GM21786 (cell line): ENCODE results near the gene TBC1D16.

Experiments used
- ATAC-seq: cut with Tn5 transposase; IDR thresholded peaks from one replicate; pipeline ENCODE4 v1.9.1; 2021; ENCODE audit not compliant: unreplicated experiment

Gene TBC1D16

DNA sequence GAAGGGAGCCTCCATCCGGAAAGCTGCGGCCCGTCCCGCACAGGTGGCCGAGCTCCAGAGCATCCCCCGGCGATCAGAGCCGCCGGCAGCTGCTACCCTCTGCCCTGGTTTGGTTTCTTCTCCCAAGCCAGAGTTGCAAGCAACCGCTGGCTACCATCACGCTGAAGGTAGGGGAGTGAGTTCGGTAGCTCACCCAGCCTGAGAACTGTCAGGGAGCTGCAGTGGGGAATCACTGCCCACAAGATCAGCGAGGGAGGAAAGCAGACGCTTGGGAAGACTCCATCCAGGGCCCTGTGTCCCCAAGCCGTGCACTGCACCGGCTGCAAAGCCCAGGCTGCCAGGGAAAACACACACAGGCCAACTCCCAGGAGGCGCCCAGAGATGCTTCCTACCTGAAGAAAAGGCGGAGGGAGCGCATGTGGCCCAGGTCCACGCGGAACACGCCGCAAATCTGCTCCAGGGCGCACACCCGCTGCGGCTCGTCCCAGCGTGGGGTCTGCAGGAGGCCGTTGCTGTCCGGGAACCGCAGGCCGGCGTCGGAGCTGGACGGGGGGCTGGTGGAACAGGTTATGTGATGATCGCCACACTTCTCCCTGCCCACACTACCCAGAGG is 83.3 kb downstream of the TBC1D16 start:
- no peak for ATAC-seq

DNA sequence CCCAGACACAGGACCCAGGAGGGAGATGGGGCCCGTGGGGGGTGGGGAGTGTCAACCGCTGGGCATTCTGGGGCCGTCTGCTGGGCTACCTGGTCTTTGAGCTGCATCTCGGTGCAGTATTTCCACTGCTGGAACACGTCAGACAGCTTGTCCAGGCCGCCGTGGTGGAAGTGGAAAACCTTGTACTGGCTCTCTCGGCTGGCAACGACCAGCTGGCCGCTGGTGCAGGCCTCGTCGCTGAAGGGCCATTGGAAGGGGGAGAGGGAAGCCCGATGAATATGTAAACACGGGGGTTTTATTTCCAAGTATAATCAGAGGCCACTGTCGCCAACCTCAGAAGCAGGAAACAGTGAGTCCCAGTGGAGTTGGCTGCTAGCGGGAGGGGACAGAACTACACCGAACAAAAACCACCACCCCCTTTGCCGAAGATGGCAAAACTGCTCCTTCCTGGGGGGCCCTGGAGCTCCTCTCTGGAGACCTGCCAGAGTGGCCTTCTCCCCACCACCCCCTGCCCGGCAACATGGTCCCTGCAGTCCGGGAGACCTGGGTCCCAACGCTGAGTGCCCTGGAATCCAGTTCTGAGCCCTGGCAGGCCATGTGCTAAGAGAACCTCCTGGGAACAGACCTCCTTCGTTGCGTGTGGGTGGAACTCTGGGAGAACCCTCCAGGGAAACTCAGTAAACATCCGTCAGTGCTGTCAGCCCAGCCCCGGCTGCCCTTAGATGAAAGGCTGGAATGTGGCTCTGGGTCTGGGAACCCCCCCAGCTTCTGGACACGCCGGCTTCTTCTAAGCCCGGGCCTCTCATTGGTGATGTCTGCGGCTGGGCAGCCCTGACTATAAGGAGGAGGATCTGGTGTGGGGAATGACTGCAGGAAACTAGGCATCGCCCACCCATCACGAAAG is 84.1 kb downstream of the TBC1D16 start:
- no peak for ATAC-seq

DNA sequence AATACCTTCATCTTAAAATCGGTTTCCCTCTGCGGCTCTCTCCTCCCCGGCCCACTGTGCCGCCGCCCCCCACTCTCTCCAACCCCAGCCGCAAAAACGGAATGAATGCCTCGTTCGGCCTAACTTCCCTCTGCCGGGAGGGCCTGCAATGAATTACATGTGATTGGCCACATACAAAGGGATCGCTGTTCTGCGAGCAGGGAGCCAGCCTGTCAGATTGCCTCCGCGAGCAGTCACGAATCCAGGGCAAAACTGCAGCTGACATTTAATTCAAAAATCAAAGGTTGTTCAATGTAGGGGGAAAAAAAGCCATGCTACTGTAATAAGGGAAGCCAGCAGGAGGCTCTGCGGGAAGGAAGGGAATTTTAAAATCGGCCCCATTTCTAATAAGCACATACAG is 84.9 kb downstream of the TBC1D16 start:
- ATAC-seq: no peak

DNA sequence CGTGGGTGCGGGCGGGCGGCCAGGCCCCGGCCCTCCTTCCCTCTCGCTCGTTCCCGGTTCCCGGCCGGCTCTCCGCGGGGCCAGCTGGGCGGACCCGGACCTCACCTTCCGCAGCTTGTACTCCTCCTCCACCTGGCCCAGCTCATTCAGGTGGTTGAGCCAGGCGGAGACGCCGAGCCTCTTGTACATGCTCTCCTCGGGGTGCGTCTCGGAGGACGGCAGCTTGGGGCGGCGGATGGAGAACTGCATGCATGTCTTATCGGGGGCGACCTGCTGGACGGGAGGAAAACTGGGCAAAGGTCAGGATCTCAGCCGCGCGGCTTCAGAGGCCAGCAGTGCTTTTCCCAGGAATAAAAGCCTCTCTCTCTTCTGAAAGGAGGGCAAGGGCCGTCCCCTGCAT is 85.4 kb downstream of the TBC1D16 start:
- no peak for ATAC-seq

DNA sequence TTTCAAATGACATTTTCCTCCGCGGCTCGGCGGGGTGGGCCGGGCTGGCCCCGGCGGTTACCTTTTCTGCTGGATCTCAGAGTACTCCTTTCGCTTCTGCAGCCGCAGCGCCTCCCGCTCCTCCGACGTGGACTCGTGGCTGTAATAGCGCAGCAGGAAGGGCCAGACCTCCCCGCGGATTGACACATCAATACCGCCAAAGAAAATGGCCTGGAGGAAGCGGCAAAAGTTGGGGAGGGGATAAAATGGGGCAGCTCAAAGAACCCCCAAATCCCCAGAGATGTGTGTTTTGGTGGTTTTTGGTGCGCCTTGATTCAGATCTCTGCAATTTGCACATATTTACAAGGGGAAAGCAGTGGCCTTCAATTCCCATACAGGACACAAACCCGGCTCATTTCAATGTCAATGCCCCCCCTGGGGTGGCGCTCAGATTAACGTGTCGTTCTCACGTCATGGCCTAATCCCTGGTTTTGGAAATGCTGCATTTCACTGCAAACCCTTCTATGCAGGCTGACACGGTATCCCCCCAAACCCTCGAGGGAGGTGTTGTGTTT is 85.9 kb downstream of the TBC1D16 start:
- ATAC-seq: no peak

DNA sequence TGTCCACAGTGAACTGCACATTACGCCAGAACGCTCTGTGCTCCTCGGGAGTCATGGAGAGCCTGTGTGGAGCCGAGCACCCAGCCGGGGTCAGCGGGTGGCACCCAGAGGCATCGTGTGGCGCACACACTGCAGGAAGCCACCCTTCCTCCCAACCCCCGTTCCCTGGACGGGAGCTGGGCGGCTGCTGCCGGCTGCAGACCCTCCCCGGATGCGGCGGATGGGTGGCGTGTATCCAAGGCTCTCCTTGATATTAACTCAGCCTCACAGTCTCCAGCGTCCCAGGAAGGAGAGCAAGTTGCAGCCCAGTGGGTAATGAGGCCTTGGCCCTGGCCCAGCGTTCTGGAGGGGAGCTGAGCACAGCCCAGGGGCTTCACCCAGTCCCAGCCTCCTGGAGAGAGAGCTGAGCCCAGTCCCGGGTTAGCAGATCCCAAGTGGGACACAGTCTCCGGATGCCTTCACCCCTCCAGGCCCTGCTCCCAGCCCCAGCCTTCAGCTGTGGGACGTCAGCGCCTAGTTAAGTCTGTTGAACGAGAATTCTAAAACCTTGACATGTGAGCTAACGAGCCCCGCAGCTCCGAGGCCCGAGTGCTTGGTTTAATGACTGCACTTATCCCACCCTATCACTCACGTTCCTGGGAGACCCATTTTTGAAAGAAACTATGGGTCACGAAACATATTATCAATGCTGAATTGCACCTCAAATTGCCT is 86.6 kb downstream of the TBC1D16 start:
- no peak for ATAC-seq

DNA sequence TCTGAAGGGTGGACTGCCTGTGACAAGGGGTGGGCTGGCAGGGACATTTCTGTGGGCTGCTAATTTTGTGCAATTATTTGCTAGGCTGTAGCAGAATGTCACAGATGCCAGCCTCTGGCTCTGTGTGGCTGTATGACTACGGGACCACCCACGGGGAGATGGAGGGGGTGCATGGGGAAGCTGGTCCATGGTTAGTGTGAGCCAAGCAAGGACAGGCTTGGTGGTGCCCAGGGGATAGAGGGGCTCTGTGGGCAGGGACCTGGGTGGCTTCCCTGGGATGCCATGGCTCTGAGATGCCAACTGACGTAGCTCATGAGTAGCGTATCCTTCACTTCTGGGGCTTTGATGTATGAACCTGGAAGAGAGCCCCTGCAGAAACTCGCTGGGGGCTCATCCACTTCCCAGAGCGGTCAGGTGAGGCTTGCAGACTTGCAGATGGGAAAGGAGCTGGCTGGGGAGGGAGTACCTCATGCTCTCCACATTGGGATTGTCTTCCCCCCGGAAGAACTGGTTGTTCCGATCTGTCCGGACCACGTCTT is 87.2 kb downstream of the TBC1D16 start:
- no peak for ATAC-seq

DNA sequence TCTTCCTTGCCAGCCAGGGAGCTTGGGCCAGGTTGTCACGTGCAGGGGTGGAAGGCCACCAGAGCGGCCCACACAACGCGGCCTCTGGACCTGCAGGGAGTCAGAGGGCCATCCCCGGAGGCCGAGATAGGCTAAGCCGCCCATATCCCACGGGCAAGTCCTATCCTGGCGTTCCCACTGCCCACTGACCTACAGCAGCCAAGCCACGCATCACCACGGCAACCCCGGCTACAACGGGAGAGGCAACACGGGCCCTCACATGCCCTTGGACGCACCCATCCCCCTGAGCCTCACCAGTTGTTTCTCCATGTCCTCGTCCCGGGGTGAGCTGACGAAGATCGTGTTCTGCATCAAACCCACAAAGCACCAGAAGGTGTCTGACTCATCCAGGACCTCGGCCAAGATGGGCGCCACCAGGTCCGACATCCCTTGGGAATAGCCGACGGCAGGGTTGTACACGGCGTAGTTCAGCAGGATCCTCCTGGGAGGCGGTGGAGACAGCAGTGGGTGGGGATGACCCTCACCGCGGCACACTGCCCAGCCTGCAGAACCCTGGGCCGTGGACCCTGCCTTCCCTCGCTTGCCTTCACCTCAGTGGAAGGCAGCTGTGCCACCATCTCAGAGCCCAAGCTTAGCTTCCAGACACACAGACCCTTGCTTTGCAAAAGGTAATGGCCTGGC is 88.2 kb downstream of the TBC1D16 start:
- no peak for ATAC-seq

DNA sequence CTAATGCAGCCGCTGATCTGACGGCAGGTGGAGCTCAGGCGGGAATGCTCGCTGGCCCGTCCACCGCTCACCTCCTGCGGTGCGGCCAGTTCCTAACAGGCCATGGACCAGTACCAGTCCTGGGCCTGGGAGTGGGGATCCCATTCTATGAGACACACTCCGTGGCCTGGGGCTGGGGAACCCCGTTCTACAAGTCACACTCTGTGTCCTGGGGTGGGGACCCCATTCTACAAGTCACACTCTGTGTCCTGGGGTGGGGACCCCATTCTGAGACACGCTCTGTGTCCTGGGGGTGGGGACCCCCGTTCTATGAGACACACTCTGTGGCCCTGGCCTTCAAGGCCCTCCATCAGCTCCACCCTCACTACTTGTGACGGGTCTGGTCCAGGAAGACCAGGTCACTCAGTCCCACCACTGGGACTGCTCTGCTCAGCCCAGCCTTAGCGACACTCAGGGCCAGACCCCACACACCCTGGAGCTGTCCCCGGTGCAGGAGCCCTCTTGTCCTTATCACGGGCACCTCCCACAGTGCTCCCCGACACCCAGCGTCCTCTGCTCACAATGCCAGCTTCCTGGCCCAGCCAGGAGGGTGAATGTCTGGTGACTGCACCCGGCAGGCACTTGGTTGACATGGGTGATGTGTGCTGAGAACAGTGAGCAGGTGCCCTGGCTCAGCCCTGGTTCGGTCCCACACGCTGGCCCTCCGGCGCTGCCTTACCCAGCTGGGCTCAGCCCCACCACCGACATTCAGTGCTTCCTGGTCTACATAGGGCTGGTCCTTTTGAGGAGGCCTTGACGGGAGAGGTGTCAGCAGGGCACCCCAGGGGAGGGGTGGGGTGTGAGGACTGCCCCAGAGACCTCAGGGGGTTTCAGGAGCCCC is 89.1 kb downstream of the TBC1D16 start:
- no peak for ATAC-seq

DNA sequence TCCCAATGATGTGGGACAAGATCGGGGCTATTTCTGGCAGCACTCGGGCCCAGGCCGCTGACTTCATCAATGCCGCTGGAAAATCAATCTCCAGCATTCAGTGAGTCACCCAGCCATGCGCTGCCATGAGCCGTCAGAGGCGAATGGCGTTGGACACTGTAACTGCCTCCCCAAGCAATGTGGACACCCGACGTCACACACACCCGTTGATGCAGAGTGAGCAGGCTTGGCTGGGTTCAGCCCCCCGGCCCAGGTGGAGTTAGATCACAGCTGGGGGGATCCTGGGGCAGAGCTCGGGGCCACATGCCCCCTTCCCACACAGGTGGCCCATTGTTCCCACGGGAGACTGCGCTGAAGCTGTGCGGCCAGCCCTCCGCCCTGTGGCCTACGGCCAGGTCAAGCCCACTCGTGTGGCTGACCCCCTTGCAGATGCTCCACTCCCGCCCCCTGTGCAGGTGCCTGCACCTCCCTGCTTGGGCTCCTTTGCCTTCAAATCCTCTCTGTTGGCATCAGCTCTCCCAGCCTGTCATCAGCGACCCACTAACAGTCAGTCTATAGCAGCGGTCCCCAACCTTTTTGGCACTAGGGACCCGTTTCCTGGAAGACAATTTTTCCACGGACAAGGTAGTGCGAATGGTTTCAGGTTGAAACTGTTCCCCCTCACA is 89.9 kb downstream of the TBC1D16 start:
- no peak for ATAC-seq

DNA sequence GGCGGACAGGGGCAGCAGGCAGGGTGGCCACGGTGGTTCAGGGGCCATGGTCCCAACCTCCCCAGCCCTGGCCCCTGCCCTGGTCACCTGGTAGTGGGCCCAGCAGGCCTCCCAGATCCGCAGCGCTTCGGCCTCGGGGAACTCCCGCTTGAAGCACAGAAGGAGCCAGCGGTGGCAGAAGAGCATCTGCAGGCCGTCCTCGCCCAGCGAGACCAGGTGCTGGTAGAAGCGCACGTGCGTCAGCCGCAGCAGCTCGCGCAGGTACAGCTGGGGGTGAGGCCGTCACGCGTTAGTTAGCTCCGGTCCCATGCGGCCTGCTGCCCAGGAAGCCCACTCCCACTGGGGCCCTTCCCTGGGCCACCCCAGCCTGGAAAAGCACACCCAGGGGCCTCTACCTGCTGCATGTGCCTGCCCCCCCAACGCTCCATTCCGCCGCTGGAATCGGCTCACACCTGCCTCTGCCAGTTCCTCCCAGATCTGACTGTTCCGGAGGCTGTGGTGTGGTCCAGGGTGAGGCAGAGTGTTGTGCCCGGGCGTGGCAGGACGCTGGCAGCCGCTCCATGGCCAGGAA is 90.8 kb downstream of the TBC1D16 start:
- no peak for ATAC-seq

DNA sequence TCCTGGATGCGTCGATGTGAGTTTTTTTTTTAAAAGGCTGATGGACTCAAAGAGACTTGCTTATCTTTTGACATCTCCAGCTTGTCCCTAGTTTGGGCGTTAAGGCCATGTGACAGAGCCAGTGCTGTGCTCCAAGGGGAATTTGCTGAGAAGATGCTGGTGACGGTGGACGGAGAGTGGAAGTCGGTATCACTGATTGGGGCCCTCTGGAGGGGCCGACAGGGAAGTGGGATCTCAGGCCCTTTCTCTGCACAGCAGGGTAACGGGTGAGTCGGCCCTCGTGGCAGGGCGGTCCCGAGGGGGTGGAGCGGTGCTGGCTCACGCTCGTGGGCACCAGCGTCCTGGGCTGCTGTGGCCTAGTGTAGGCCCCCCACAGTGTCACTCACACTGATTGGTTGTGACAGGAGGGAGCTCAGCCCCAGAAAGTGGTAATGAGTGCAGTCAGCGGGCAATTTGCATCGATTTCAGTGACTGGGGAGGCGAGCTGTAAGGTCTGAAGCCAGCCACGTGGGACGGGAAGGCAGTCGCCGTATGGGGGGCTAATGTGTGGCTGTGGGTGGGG is 91.3 kb downstream of the TBC1D16 start:
- ATAC-seq: no peak

DNA sequence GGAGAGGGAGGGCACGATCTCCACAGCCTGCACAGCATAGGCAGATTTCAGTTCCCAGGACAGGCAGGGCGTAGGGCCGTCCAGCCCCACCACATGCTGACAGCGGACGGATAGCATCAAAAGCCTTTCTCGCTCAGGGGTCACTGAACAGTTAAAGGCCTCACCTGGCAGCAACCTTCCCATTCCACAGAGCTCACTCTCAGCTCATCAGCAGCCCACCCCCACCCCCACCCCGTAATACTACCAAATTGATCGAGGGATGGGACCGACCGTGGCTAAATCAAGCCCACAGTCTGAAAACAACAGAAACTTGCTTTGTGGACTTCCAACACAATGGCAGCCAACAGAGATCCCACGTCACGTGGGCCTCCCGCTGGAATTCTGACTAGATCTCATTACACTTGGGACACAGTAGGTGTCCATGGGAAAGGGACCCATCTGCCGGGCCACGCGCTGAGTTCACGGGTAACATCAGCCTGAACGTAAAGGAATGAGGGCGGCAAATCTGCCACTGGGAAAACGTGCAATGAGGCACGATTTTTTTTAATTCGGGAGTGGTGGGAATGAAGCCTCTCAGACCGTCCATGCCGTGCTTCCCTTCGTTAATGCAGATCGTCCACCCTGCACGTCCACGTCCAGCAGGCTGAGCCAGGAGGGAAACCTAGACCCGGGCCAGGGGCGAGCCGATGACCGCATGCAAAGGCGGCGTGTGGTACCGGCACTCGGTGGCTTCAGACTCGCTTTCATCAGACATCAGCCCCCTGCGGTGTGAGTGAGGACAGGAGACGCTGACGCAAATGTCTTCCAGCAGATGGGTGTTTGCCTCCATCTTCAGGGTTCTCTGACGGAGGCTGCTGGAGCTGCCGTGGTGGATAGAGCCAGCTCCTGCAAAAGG is 92.1 kb downstream of the TBC1D16 start:
- ATAC-seq: no peak

DNA sequence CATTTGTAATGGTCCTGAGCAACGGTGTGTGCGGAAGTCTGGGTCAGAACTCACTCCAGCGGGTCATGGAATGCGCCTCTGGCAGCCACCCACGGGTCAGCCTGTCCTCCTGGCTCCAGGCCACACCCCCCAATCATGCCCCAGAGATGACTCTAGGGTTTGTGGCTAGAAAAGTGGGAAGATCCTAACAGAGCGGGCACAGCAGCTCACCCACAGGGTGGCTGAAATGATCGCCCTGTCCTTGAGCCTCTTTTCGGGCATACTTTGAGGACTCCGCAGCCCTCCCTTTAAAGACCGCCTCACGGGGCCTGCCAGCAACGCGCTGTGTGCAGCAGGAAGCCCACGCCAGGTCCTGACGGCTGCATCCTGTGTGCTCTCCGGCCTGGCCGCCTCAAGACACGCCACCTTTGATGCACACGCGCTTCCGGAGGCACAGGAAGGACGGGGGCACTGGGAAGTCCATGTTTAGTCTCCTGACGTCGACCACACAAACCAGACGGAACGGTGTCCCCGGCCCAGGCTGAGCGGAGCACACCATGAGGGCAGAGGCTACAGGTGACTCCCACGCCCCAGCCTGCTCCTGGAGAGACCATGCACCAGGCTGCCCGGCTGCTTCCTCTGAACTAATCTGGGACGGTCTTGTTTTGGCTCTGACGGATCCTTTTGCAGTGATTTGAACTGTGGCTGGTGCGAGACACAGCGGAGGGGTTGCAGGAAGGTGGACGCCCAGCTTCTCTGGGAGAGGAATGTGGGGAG is 92.9 kb downstream of the TBC1D16 start:
- no peak for ATAC-seq

DNA sequence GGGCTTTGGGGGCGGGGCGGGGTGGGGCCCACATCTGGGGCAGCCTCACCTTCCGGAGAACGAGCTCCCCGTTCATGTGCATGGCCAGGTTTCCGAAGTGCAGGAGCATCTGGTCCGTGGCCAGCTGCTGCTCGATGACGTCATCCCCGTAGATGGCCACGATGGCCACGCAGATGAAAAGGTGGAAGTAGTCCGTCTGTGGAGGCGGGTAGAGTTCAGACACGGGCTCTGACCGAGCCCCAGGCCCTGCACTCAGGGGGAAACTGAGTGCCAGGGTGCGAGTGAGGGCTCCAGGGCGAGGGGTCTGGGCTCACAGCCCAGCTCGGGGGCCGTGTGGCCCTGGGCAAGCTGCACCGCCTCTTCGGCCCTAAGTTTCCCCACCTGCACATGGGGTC is 93.7 kb downstream of the TBC1D16 start:
- no peak for ATAC-seq

DNA sequence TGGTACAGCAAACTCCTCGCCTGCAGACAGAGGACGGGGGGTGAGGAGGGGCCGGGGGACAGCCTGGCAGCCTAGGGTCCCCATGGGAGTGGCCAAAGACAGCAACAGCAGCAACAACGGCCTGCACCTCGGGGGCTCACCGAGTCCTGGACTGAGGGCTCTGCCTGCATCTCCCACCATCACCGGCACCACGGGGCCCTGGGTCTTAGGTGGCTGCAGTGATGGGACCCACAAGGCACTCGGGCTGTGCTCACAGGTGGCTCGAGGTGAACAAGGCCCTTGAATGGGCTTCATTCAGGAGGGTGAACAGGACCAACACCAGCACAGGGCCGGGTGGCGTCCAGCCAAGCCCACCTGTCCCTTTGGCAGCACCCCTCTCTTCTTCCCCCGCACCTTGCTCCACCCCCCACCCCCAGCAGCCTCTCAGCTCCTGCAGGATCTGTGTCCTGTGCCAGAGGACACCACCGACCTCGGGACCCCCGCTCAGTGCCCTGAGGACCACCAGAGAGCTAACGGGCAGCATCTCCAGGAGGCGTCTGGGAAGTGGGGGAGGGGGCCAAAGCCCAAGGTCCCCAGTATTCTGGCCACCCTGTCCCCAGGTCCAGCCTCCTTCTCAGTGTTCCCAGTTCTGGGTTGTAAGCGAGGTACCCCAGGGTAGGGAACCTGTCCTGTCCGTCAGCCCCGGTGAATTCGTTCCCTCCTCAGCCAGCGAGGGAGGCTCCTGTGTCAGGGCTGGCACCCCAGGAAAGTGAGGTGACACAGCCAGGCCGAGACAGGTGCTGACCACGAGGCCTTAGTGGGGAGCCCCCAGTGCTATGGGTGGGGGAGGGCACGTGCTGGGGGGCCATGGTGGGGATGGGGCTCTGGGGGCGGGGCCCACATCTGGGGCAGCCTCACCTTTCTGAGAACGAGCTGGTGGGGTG is 94.3 kb downstream of the TBC1D16 start:
- ATAC-seq: no peak
